BLaER1 treated with 17β-estradiol and CSF1 and Interleukin-3, amounts not matched to agents 10 nM and 100 nM (cell line): ENCODE data around the gene C2orf81.

ENCODE experiments used
- H3K27ac ChIP-seq, 11 experiments: shearing (Covaris generic); formaldehyde crosslinking; 2 replicates each; pipeline ENCODE4 v1.8.1; 2022
- H3K27me3 ChIP-seq, 11 experiments: shearing (Covaris generic); formaldehyde crosslinking; 2 replicates each; pipeline ENCODE4 v1.8.1; 2022
- H3K36me3 ChIP-seq, 11 experiments: shearing (Covaris generic); formaldehyde crosslinking; 2 replicates each; pipeline ENCODE4 v1.8.1; 2022
- H3K4me1 ChIP-seq, 10 experiments: shearing (Covaris generic); formaldehyde crosslinking; 2 replicates each; pipeline ENCODE4 v1.8.1; 2022
- H3K4me2 ChIP-seq, 11 experiments: shearing (Covaris generic); formaldehyde crosslinking; 2 replicates each; pipeline ENCODE4 v1.8.1; 2022
- H3K4me3 ChIP-seq, 10 experiments: shearing (Covaris generic); formaldehyde crosslinking; 2 replicates each; pipeline ENCODE4 v1.8.1; 2022
- H3K9ac ChIP-seq, 11 experiments: shearing (Covaris generic); formaldehyde crosslinking; 2 replicates each; pipeline ENCODE4 v1.8.1; 2022
- H3K9me3 ChIP-seq, 11 experiments: shearing (Covaris generic); formaldehyde crosslinking; replicated peaks in 1 of 11; 2 replicates each; pipeline ENCODE4 v1.8.1; 2022
- H4K20me1 ChIP-seq, 11 experiments: shearing (Covaris generic); formaldehyde crosslinking; 2 replicates each; pipeline ENCODE4 v1.8.1; 2022
- Cebpa-rat ChIP-seq, 11 experiments: shearing (Covaris generic); IDR thresholded peaks; 2 replicates each; pipeline ENCODE4 v1.8.1; 2022

C2orf81 gene

GRCh38 chr2:74420006-74420405, 1.4 kb downstream of the C2orf81 start:
- TF ChIP-seq Cebpa-rat (IDR thresholded peaks at IDR 0.05), result no peak
- Histone ChIP-seq H3K4me1 (peaks cover 44 to 57% (median 48%) of the 10 kb centered on the region in 10 experiments), H3K4me2 (peak overlapping the region; percentile 86 to 96 (median 92); a peak in 17 of 22 replicates), H3K9ac (no peak overlapping the region), H3K4me3 (no peak overlapping the region), H3K36me3 (peaks cover 2 to 11% (median 6%) of the 10 kb centered on the region in 11 experiments; a peak in 19 of 22 replicates), H3K27me3 (peaks cover 19 to 45% (median 39%) of the 10 kb centered on the region in 11 experiments), H3K27ac (peak overlapping the region in 2 of 11 experiments; percentile 71 to 86; a peak in 2 of 22 replicates), H4K20me1 (no peaks in the 10 kb centered on the region), H3K9me3 (no peaks in the 10 kb centered on the region)

- H3K36me3 ChIP-seq, result peaks cover 0 to 4% (median 0%) of the 10 kb centered on the region in 11 experiments; a peak in 2 of 22 replicates
- TF ChIP-seq Cebpa-rat (IDR thresholded peaks at IDR 0.05), result no peak
- H3K9ac ChIP-seq, result peak overlapping the region in 1 of 11 experiments; percentile 23; a peak in 1 of 22 replicates
- H3K27ac ChIP-seq, result peak overlapping the region in 1 of 11 experiments; percentile 29; a peak in 2 of 22 replicates
- no peaks in the 10 kb centered on the region for H4K20me1 ChIP-seq
- H3K27me3 ChIP-seq, result peaks cover 26 to 52% (median 45%) of the 10 kb centered on the region in 11 experiments
- H3K9me3 ChIP-seq, result no peaks in the 10 kb centered on the region
- peaks cover 51 to 64% (median 55%) of the 10 kb centered on the region in 10 experiments for H3K4me1 ChIP-seq
- peak overlapping the region in 10 of 11 experiments; percentile 12 to 96 (median 72); a peak in 16 of 22 replicates for H3K4me2 ChIP-seq
- no peak overlapping the region for H3K4me3 ChIP-seq
These were observed 2.1 kb downstream of the C2orf81 start for GRCh38 chr2:74419345-74419744.

- Histone ChIP-seq H3K4me1 (peaks cover 61 to 74% (median 65%) of the 10 kb centered on the region in 10 experiments), H3K36me3 (no peaks in the 10 kb centered on the region), H3K4me2 (peak overlapping the region in 2 of 11 experiments; percentile 7 to 92; a peak in 1 of 22 replicates), H3K4me3 (no peak overlapping the region), H3K9ac (no peak overlapping the region), H3K27me3 (peaks cover 31 to 60% (median 50%) of the 10 kb centered on the region in 11 experiments), H3K27ac (no peak overlapping the region), H4K20me1 (no peaks in the 10 kb centered on the region), H3K9me3 (no peaks in the 10 kb centered on the region)
- TF ChIP-seq Cebpa-rat (IDR thresholded peaks at IDR 0.05), result no peak
These were observed 3.1 kb downstream of the C2orf81 start for GRCh38 chr2:74418312-74418711.

- Histone ChIP-seq H3K36me3 (no peaks in the 10 kb centered on the region), H3K9ac (no peak overlapping the region), H3K4me3 (no peak overlapping the region), H4K20me1 (no peaks in the 10 kb centered on the region), H3K4me1 (peaks cover 60 to 78% (median 69%) of the 10 kb centered on the region in 10 experiments), H3K27ac (no peak overlapping the region), H3K9me3 (no peaks in the 10 kb centered on the region), H3K27me3 (peaks cover 31 to 60% (median 50%) of the 10 kb centered on the region in 11 experiments), H3K4me2 (no peak overlapping the region)
- TF ChIP-seq Cebpa-rat (IDR thresholded peaks at IDR 0.05), result no peak
These were observed 3.7 kb downstream of the C2orf81 start for GRCh38 chr2:74417763-74418162.

GRCh38 chr2:74417197-74417596, 4.2 kb downstream of the C2orf81 start:
- no peaks in the 10 kb centered on the region for H3K36me3 ChIP-seq
- H3K4me1 ChIP-seq, result peaks cover 54 to 73% (median 63%) of the 10 kb centered on the region in 10 experiments
- no peak overlapping the region for H3K9ac ChIP-seq
- no peaks in the 10 kb centered on the region for H3K9me3 ChIP-seq
- no peak overlapping the region for H3K4me3 ChIP-seq
- no peak for TF ChIP-seq Cebpa-rat (IDR thresholded peaks at IDR 0.05)
- peaks cover 31 to 60% (median 50%) of the 10 kb centered on the region in 11 experiments for H3K27me3 ChIP-seq
- no peak overlapping the region for H3K4me2 ChIP-seq
- no peak overlapping the region for H3K27ac ChIP-seq
- no peaks in the 10 kb centered on the region for H4K20me1 ChIP-seq

GRCh38 chr2:74416778-74417177, 4.6 kb downstream of the C2orf81 start:
- H3K9ac ChIP-seq, result no peak overlapping the region
- 0 out of 22 replicates have a peak overlapping the region, but pooled peaks of 3 of the 11 experiments have one; percentile 95 to 98 (median 98) for H3K4me2 ChIP-seq
- no peak overlapping the region for H3K27ac ChIP-seq
- H3K9me3 ChIP-seq, result no peaks in the 10 kb centered on the region
- H3K4me1 ChIP-seq, result peaks cover 53 to 71% (median 61%) of the 10 kb centered on the region in 10 experiments
- no peaks in the 10 kb centered on the region for H4K20me1 ChIP-seq
- no peak overlapping the region for H3K4me3 ChIP-seq
- H3K36me3 ChIP-seq, result no peaks in the 10 kb centered on the region
- no peak for TF ChIP-seq Cebpa-rat (IDR thresholded peaks at IDR 0.05)
- peaks cover 31 to 60% (median 50%) of the 10 kb centered on the region in 11 experiments for H3K27me3 ChIP-seq

- Histone ChIP-seq H3K9ac (peak overlapping the region in 4 of 11 experiments; percentile 3 to 60 (median 54); a peak in 4 of 22 replicates), H3K4me3 (peak overlapping the region in 9 of 10 experiments; percentile 46 to 69 (median 53); a peak in 16 of 20 replicates), H3K4me1 (peaks cover 48 to 67% (median 56%) of the 10 kb centered on the region in 10 experiments), H4K20me1 (no peaks in the 10 kb centered on the region), H3K9me3 (no peaks in the 10 kb centered on the region), H3K36me3 (no peaks in the 10 kb centered on the region), H3K27ac (no peak overlapping the region; a peak in 1 of 22 replicates), H3K4me2 (peak overlapping the region; percentile 86 to 98 (median 93)), H3K27me3 (peaks cover 31 to 59% (median 49%) of the 10 kb centered on the region in 11 experiments)
- no peak for TF ChIP-seq Cebpa-rat (IDR thresholded peaks at IDR 0.05)
These were observed 5.5 kb downstream of the C2orf81 start for GRCh38 chr2:74415762-74416395.

GRCh38 chr2:74414881-74415761, 6.3 kb downstream of the C2orf81 start:
- H3K27ac ChIP-seq, result peak overlapping the region in 6 of 11 experiments; percentile 17 to 42 (median 24); a peak in 7 of 22 replicates
- H3K27me3 ChIP-seq, result peaks cover 31 to 51% (median 41%) of the 10 kb centered on the region in 11 experiments
- peak overlapping the region; percentile 86 to 98 (median 93) for H3K4me2 ChIP-seq
- peak overlapping the region; percentile 46 to 69 (median 53) for H3K4me3 ChIP-seq
- TF ChIP-seq Cebpa-rat (IDR thresholded peaks at IDR 0.05), result no peak
- peaks cover 41 to 60% (median 49%) of the 10 kb centered on the region in 10 experiments for H3K4me1 ChIP-seq
- H4K20me1 ChIP-seq, result no peaks in the 10 kb centered on the region
- H3K9me3 ChIP-seq, result no peaks in the 10 kb centered on the region
- peak overlapping the region; percentile 3 to 70 (median 50); a peak in 19 of 22 replicates for H3K9ac ChIP-seq
- H3K36me3 ChIP-seq, result no peaks in the 10 kb centered on the region
